NT2/D1 (cell line): ENCODE results near the gene TKTL1.

Experiments used
- SUZ12 ChIP-seq: IDR thresholded peaks from 2 replicates; pipeline ENCODE4 v1.6.1; 2011; ENCODE audit not compliant: insufficient read length, insufficient read depth; ENCODE audit errors: extremely low read depth
- YY1 ChIP-seq: IDR thresholded peaks from 2 replicates; pipeline ENCODE4 v1.6.1; 2011; ENCODE audit not compliant: insufficient read length, insufficient read depth
- ZNF274 ChIP-seq: IDR thresholded peaks from 2 replicates; pipeline ENCODE4 v1.6.1; 2011; ENCODE audit warnings: mild to moderate bottlenecking, low read depth, low read length

DNA sequence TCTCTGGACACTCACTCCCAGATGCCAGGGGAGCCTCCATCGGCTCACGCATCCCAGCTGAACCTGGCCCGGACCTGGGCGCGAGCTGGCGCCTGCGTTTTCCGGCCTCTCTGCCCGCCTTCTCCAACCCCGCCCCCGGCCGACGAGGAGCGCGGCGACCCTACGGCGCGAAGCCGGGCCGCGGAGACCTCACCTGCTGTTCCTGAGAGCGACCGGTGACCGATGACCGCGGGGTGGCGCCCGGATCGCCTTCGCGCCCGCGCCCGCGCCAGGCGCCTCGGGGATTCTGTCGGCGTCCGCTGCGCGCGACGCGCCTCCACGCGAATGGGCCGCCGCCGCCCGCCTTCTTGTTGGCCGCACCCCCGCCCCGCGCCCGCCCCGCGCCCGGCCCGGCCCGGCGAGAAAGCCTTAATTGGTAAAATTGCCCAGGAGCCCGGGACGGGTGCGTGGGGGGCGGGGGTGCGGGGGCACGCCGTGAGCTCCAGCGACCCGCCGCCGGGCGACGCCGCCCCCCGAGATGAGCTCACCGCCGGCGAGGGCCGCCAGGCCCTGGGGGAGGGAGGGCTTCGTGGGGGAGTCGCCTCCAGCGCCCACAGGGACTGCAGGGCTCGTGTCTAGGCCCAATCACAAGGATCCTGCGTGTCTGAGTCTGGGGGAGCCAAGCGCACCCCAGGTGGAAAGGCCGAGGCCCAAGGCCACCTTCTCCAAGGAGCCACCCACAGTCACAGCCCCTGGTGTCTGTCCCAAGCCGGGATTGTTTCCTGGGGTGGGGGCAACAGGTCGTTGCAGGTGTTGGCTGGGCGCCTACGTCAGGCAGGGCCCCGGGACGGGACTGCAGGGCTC, 78.9 kb downstream of the TKTL1 start, which contains the start of gene FLNA:
- TF ChIP-seq YY1 (no peak), ZNF274 (no peak), SUZ12 (no peak)
